A673 (cell line): ENCODE measurements around the gene COBL. TPM values are rescaled to one million over a fixed set of nuclear protein-coding genes. Genes with fewer than 3 reads are reported as not detected.

Source experiments
- BruUV-seq: library from RNA; stranded (reverse); fragments of 400-500 nt; replicated peaks from 2 replicates; lab custom pipeline; 2021; lab: Mats Ljungman, UMichigan
- CTCF ChIA-PET: fragments of 300-600 bp; sonication (Branson Sonifier 250); formaldehyde crosslinking; loops from one replicate; lab custom pipeline; 2022; ENCODE audit warnings: antibody characterized with exemption; lab: Charles Lee
- POLR2A ChIA-PET: fragments of 300-600 bp; sonication (Branson Sonifier 250); formaldehyde crosslinking; loops from one replicate; lab custom pipeline; 2022; ENCODE audit warnings: antibody characterized with exemption; ENCODE audit not compliant: low non-redundant PET; lab: Charles Lee
- DNase-seq: peaks from one replicate; pipeline ENCODE4 v3.0.0-alpha.2; 2015; ENCODE audit warnings: low spot score
- H3K27ac ChIP-seq: fragments of 200-600 bp; sonication (generic); 2 replicates; pipeline ENCODE4 v1.5.1; 2016; ENCODE audit warnings: mixed run types, low read depth, mild to moderate bottlenecking, mixed read lengths, antibody characterized with exemption, low read length; ENCODE audit not compliant: poor library complexity, severe bottlenecking
- H3K27me3 ChIP-seq: fragments of 200-600 bp; sonication (generic); replicated peaks from 2 replicates; pipeline ENCODE4 v1.6.1; 2017; ENCODE audit warnings: mixed run types, low read depth, mild to moderate bottlenecking, mixed read lengths, antibody characterized with exemption, low read length; ENCODE audit not compliant: insufficient read depth, poor library complexity
- H3K36me3 ChIP-seq: fragments of 200-600 bp; sonication (generic); 2 replicates; pipeline ENCODE4 v1.6.1; 2016; ENCODE audit warnings: mixed run types, mild to moderate bottlenecking, mixed read lengths, antibody characterized with exemption, low read length; ENCODE audit not compliant: insufficient read depth, poor library complexity, severe bottlenecking
- H3K4me1 ChIP-seq: fragments of 200-600 bp; sonication (generic); 2 replicates; pipeline ENCODE4 v1.6.1; 2017; ENCODE audit warnings: mixed run types, mild to moderate bottlenecking, mixed read lengths, antibody characterized with exemption, low read length; ENCODE audit not compliant: insufficient read depth, poor library complexity, severe bottlenecking
- H3K4me3 ChIP-seq: fragments of 200-600 bp; sonication (generic); 2 replicates; pipeline ENCODE4 v1.5.1; 2016; ENCODE audit warnings: low read depth, mixed run types, mild to moderate bottlenecking, mixed read lengths, low read length; ENCODE audit not compliant: poor library complexity, severe bottlenecking
- H3K9me3 ChIP-seq: fragments of 200-600 bp; sonication (generic); 2 replicates; pipeline ENCODE4 v1.6.1; 2016; ENCODE audit warnings: mixed run types, low read depth, mild to moderate bottlenecking, mixed read lengths, antibody characterized with exemption, low read length; ENCODE audit not compliant: poor library complexity, severe bottlenecking
- CTCF ChIP-seq: fragments of 300-800, 200-600 bp; sonication (generic); conservative IDR thresholded peaks from 2 replicates; pipeline ENCODE4 v1.5.1; 2017; ENCODE audit warnings: low read depth, mild to moderate bottlenecking, antibody characterized with exemption, low read length, moderate library complexity, mixed read lengths
- EZH2 ChIP-seq: fragments of 200-600 bp; sonication (generic); IDR thresholded peaks from 2 replicates; pipeline ENCODE4 v1.6.1; 2017; ENCODE audit warnings: borderline replicate concordance, low read depth, mild to moderate bottlenecking, mixed read lengths, antibody characterized with exemption, low read length; ENCODE audit not compliant: poor library complexity, severe bottlenecking
- intact Hi-C: fragments of 100-400 bp; cut with micrococcal nuclease; formaldehyde crosslinking; loops from one replicate; pipeline ENCODE4 v1.10.0; 2022; ENCODE audit not compliant: unreplicated experiment
- total RNA-seq: library from RNA; stranded (reverse); gene quantifications from 2 replicates; pipeline ENCODE4 v1.2.3, GENCODE V29; 2021

Gene COBL
- total RNA-seq, 1 experiment from 2014 or later = not detected

DNA sequence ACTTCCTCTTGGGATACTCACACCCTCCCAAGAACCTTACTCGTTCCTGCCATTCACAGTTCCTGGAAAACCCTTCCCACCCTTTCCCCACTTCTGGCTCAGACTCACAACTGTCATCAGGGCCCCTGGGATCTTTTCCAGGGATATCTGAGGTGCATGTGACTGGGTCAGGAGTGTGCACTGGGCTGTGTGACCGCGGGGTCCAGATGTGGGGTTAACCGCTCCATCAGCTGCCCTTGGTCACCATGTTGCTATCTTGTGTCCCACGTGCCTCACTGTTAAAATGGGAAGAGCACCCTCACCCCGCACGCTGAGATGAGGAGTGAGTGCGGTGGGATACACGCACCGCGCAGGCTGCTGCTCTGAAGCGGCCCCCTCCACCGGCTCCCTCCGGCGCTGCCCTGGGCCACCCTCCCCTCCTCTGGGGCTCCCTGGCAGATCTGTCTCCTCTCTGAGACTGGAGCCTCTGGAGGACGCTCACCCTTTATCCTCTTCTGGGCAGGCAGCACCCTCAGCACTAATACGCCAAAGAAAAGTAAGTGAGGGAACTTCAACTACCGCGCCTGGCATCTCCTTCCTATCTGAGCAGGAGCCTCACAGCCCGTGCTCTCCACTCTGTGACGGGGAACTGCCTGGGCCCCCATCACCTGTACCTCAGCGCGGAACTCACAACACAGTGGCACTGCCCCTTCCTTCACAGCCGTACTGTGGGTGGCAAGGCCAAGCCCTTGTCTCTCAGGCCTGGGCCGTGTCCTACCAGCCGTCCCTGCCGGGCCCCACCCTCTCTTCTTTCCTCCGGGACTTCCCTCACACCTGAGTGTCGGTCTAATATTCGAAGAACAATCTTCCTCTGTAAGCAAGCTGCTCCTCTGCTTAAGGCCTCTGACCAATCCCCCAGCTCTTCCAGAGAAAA, 15.6 kb downstream of the COBL start:
- Histone ChIP-seq H3K27ac (no peak overlapping the region), H3K27me3 (no peaks in the 10 kb centered on the region), H3K36me3 (no peaks in the 10 kb centered on the region), H3K4me3 (no peak overlapping the region), H3K4me1 (no peaks in the 10 kb centered on the region), H3K9me3 (peaks cover 5% of the 10 kb centered on the region)
- no TSS peak for BruUV-seq
- DNase-seq = no peak
- POLR2A ChIA-PET = no interaction called here
- TF ChIP-seq EZH2 (no peak), CTCF (no peak)
- CTCF ChIA-PET = no interaction called here
- intact Hi-C loops = no loop called here

GRCh38 chr7:51299391-51300133, 17.0 kb downstream of the COBL start:
- Histone ChIP-seq H3K27ac (no peak overlapping the region), H3K4me3 (no peak overlapping the region), H3K27me3 (no peaks in the 10 kb centered on the region), H3K4me1 (no peaks in the 10 kb centered on the region), H3K9me3 (peaks cover 4% of the 10 kb centered on the region), H3K36me3 (no peaks in the 10 kb centered on the region)
- ChIA-PET POLR2A (no interaction called here), CTCF (no interaction called here)
- no peak for DNase-seq
- no TSS peak for BruUV-seq
- intact Hi-C loops = no loop called here
- TF ChIP-seq CTCF (no peak), EZH2 (no peak)

DNA sequence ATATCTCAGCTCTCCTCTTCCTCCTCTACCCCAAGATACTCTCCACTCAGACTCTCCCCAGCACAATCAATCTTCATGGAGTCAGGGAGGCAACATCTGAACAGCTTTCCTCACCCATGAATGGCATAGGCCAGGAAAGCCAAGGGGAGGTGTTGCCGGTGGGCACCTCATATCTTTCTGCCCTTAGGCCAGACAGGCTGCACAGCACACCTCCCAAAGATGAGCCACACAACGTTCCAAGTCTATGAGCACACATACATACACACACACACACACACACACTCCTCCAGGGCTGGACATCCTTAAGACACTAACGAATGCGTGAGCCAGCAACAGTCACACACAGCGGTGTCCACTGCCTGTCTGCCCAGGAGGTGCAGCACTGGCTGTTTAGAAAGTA, 17.7 kb downstream of the COBL start:
- Histone ChIP-seq H3K27ac (no peak overlapping the region), H3K4me1 (no peaks in the 10 kb centered on the region), H3K9me3 (peaks cover 4% of the 10 kb centered on the region), H3K36me3 (no peaks in the 10 kb centered on the region), H3K4me3 (no peak overlapping the region), H3K27me3 (no peaks in the 10 kb centered on the region)
- TF ChIP-seq CTCF (no peak), EZH2 (no peak)
- BruUV-seq = no TSS peak
- intact Hi-C loops = no loop called here
- POLR2A ChIA-PET = no interaction called here
- CTCF ChIA-PET = no interaction called here
- DNase-seq = no peak
